Kidney epithelial cell (primary cell): Measurements from ENCODE around the gene FUT6. TPM values are rescaled to one million over a fixed set of nuclear protein-coding genes. Genes with fewer than 3 reads are reported as not detected.
"Not testable (repeated sequence)": the region's sequence is repeated elsewhere in the genome, so short reads cannot be mapped to it uniquely, and the experiment has no call there.

Experiments
- DNase-seq: peaks from one replicate; pipeline ENCODE4 v3.0.0-alpha.2; 2010; ENCODE audit warnings: low read depth
- H3K27me3 ChIP-seq: 2 replicates; pipeline ENCODE4 v1.6.0; 2011; ENCODE audit warnings: low read length; ENCODE audit not compliant: control insufficient read depth, insufficient read depth
- H3K36me3 ChIP-seq: 2 replicates; pipeline ENCODE4 v1.5.1; 2011; ENCODE audit warnings: low read length; ENCODE audit not compliant: control insufficient read depth, insufficient read depth
- H3K4me3 ChIP-seq: 2 replicates; pipeline ENCODE4 v1.5.1; 2011; ENCODE audit warnings: low read depth, mild to moderate bottlenecking, control low read depth, low read length
- total RNA-seq: library from RNA; depleted of rRNA; stranded (reverse); fragments of >200 nt; gene quantifications from 2 replicates; pipeline ENCODE4 v1.2.3, GENCODE V29; 2015
- TF ChIP-seq, protein P1 (sequence below): IDR thresholded peaks from 2 replicates; pipeline ENCODE4 v1.5.1; 2011; ENCODE audit warnings: mild to moderate bottlenecking, moderate library complexity, low read length, control low read depth, inconsistent platforms; ENCODE audit not compliant: insufficient read depth, poor library complexity, severe bottlenecking

FUT6 gene, protein sequence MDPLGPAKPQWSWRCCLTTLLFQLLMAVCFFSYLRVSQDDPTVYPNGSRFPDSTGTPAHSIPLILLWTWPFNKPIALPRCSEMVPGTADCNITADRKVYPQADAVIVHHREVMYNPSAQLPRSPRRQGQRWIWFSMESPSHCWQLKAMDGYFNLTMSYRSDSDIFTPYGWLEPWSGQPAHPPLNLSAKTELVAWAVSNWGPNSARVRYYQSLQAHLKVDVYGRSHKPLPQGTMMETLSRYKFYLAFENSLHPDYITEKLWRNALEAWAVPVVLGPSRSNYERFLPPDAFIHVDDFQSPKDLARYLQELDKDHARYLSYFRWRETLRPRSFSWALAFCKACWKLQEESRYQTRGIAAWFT
- total RNA-seq: 0.82 and 0.84 TPM in 2 replicates

DNA sequence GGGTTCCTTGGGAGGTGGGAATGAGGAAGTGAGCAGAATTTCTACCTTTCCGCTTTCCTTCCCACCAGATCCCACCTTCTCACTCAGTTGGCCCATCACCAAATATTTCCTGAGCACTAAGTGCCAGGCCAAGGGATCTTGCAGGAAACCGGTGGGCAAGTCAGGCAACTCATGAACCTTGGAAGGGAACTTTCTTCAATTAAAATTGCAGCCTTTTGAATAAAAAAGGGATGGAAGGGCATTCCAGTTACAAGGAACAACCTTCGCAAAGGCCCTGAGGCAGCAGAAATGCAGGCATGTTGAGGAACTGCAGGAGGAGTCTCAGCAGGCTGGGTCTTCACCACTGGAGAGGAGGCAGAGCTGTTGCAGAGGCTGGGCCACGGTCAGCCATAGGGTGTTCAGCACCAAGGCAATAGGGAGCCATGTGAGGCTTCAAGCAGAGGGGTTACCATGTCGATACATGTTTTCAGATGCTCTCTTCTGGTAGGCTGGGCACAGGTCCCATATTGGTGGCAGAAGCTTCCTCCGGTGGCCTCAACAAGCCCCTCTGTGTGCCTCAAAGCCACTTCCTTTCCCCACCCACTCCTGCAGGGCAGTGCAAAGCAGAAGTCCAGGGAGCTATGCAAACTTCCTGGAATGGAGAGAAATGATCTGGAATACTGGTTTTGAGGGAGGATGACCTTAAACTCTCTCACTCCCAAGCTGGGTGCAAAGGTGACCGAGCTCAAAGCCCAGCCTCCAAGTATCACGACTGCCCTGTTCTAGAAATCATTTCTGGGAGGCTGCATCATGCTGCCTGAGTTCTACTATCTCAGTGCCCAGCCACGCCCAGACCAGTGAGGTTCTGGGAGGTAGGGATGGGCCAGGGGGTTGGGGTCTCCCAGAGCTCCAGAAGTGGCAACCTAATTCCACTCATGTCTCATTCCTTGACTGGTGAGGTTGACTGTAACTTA, at the start of gene FUT6:
FUT6 (minus strand) TSS at position 638 of the 953 bp plus-strand sequence. CDS start 7,135 bp downstream, outside the sequence.
- H3K4me3 ChIP-seq: no peak within 1 kb of the TSS
- H3K27me3 ChIP-seq: peaks cover 6% of the 10 kb centered on the region
- no peaks in the 10 kb centered on the region for H3K36me3 ChIP-seq
- TF ChIP-seq, protein P1, sequence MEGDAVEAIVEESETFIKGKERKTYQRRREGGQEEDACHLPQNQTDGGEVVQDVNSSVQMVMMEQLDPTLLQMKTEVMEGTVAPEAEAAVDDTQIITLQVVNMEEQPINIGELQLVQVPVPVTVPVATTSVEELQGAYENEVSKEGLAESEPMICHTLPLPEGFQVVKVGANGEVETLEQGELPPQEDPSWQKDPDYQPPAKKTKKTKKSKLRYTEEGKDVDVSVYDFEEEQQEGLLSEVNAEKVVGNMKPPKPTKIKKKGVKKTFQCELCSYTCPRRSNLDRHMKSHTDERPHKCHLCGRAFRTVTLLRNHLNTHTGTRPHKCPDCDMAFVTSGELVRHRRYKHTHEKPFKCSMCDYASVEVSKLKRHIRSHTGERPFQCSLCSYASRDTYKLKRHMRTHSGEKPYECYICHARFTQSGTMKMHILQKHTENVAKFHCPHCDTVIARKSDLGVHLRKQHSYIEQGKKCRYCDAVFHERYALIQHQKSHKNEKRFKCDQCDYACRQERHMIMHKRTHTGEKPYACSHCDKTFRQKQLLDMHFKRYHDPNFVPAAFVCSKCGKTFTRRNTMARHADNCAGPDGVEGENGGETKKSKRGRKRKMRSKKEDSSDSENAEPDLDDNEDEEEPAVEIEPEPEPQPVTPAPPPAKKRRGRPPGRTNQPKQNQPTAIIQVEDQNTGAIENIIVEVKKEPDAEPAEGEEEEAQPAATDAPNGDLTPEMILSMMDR: no peak
- DNase-seq: no peak

DNA sequence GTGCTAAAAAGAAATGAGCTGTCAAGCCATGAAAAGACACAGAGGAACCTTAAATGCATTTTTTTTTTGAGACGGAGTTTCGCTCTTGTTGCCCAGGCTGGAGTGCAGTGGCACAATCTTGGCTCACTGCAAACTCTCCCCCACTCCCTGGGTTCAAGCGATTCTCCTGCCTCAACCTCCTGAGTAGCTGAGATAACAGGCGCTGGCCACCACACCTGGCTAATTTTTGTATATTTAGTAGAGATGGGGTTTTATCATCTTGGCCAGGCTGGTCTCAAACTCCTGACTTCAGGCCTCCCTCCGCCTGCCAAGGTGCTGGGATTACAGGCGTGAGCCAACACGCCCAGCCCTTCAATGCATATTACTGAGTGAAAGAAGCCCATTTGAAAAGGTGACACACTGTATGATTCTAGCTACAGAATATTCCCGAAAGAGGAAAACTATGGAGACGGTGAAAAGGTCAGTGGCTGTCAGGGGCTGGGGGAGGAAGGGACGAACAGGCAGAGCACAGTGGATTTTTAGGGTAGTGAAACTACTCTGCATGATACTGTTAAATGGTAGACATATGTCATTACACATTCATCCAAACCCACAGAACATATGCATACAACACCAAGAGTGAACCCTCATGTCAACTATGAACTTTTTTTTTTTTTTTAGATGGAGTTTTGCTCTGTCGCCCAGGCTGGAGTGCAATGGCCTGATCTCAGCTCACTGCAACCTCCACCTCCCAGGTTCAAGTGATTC, 44.7 kb upstream of the FUT6 start:
- not testable (repeated sequence) for H3K4me3 ChIP-seq, DNase-seq, H3K36me3 ChIP-seq
- H3K27me3 ChIP-seq: peaks cover 14% of the 10 kb centered on the region

GRCh38 chr19:5883157-5883873, 43.8 kb upstream of the FUT6 start:
- not testable (repeated sequence) for H3K36me3 ChIP-seq, H3K4me3 ChIP-seq, DNase-seq
- peaks cover 18% of the 10 kb centered on the region for H3K27me3 ChIP-seq

DNA sequence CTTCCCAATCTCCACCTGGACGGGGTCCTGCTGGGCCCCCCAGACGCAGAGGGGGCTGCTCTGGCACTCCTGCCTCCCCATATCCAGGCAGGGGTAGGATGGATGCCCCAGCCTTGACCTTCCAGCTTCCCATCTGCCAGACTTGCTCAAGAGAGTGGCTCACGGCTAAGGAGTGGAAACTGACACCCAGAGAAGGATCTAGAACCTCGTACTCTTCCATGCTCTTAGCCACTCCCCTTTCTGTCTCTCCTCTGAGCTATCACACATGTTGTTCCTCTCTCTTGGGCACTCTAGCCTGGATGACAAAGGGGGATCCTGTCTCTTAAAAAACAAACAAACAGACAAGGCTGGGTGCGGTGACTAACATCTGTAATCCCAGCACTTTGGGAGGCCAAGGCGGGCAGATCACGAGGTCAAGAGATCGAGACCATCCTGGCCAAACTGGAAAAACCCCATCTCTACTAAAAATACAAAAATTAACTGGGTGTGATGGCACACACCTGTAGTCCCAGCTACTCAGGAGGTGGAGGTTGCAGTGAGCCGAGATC, 43.0 kb upstream of the FUT6 start:
- Histone ChIP-seq H3K27me3 (peaks cover 18% of the 10 kb centered on the region), H3K4me3 (no peak overlapping the region), H3K36me3 (no peaks in the 10 kb centered on the region)
- TF ChIP-seq, protein P1: no peak
- no peak for DNase-seq

GRCh38 chr19:5881543-5882299, 42.2 kb upstream of the FUT6 start:
- Histone ChIP-seq H3K36me3 (no peaks in the 10 kb centered on the region), H3K27me3 (peaks cover 18% of the 10 kb centered on the region), H3K4me3 (no peak overlapping the region)
- TF ChIP-seq, protein P1: no peak
- DNase-seq: no peak

GRCh38 chr19:5880604-5881078, 41.1 kb upstream of the FUT6 start:
- DNase-seq: no peak

More at GRCh38 chr19:5880604-5881078, 41.1 kb upstream of the FUT6 start:
- TF ChIP-seq, protein P1: no peak
- Histone ChIP-seq H3K4me3 (no peak overlapping the region), H3K27me3 (peaks cover 18% of the 10 kb centered on the region), H3K36me3 (no peaks in the 10 kb centered on the region)
